CD4-positive, alpha-beta T cell treated with Interferon alpha-2 for 1 hour (primary cell): ENCODE data around the gene DDC.

Experiments used
- DNase-seq, 2 donors: peaks; one replicate each; pipeline ENCODE4 v3.0.0-alpha.2; 2020 to 2022

DDC gene

DNA sequence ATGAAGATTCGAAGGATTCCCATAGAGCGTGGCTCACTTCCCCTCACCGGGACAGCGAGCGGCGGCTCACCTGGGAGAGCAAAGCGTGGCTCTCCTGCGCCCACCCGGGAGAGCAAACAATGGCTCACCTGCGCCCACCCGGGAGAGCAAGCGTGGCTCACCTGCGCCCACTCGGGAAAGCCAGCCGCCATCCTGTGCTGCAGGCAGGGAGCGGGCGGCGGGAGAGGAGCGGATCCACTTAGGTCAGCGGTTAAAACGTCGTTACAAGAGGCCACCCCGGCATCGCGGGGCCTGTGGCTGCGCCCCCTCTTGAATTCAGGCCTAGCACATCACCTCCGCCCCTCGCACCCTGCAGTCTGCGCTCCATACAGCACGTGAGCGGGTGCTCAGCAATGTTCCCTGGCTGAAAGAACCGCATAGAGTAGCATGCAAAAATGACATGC lies 114.6 kb downstream of the DDC start:
- DNase-seq = peak in 1 of 2 donors; percentile 33

DNA sequence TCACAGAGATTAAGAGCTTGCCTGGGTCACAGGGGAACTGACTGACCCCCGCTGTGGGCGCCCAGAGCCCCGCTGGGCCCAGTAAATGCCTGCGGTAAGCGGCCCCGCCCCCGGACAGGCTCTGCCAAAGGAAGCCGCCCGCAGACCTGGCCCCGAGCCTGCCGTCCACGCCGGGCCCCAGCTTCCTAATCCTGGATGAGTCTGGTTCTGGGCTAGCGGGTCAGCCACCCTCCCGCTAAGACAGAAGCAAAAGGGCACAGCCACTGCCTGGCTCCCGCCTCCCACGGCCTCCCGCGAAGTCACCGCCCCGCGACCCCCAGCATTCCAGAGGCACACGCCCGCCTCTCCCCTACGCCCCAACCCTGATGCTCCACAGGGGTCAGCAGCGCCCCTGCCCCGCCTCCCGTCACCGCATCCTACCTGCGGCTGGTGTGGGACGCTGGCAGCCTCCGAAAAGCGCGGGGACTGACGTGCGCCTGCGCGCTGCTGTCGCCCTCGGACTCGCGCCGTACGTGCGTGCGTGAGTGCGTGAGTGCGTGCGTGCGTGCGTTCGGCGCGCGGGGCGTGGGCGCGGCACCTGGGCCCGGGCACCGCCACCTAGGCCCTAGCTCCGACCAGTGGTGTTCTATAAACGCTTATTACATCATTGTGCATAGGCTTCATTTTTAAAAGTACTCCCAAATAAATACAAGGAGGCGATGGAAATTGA lies 115.2 kb downstream of the DDC start, which contains the start of gene FIGNL1:
TSS of gene FIGNL1 (minus strand) at position 470 of the 709 bp plus-strand sequence. CDS start 3,063 bp downstream, outside the sequence.
- peak; percentile 76 to 78 for DNase-seq

DNA sequence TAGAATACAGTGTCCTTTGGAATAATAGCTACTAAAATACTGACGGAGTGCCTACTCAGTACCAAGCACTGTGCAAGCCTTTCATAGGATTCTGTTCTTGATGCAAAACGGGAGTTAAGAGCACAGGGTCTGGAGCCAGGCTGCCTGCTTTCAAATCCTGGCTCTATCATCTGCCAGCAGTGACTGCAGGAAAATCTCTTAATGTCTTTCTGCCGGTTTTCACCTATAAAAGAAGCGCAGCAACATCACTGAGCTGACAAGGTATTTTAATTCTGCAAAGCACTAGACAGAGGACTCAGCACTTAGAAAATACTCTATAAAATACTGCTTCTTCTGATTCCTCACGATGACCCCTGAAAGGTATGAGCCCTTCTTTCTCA lies 115.7 kb downstream of the DDC start:
- DNase-seq = no peak

DNA sequence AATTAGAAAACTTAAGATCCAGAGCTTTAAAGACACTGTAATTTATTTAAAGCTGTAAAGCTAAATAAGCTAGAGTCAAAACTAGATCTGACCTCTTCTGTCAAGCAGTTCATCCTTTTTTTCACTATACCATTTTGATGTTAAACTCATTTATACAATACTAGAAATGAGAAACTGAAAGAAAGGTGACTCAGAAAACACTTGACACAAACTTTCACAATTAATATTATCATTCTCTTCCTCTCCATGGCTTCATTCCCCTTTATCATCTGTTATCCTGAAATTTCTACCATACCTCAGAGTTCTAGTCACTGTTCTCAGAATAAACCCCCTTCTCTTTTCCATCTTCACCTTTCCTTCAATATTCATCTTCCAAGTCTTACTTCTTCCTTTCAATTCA lies 116.4 kb downstream of the DDC start:
- no peak for DNase-seq

DNA sequence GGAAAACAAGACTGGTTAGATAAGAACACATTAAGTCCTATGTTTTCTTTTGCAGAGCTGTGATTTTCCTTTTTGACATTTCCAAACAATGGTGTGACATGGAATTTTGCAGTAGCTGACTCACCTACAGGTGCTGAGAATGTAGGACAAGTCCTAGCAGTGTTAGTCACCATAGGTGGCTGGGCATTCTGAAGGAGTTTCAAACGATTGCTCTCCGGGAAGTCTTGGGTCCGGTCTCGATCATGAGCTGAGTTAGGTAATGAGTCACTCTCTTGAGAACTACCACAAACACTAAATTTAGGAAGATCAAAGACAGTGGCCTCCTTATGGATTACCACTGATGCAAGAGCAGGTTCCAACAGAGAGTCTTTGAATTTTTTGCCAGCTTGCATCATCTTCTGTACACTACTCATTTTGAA lies 118.7 kb downstream of the DDC start:
- DNase-seq = no peak

DNA sequence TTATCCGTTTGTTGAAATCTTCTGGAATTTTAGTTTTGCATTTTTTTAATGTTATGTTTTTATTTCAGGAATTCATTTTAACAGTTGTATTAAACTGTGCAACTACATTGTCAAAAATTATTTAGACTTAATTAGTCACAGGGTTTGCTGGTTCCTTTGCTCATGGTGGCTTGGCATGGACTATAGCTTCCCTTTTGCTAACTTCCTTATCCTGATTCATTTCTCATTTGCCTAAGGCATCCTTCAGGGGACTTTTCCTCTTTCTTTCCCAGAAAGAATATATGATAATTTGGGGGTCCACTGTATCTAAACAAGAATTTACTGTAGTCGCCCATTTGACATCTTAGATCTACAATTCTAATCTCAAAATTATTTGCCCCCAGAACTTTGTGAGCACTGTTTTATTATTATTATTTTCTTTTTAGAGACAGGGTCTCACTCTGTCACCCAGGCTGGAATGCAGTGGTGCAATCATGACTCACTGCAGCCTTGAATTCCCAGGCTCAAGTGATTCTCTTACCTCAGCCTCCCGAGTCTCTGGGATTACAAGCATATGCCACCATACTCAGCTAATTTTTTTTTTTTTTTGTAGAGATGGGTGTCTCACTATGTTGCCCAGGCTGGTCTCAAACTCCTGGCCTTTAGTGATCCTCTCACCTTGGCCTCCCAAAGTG lies 128.9 kb downstream of the DDC start:
- no peak for DNase-seq

DNA sequence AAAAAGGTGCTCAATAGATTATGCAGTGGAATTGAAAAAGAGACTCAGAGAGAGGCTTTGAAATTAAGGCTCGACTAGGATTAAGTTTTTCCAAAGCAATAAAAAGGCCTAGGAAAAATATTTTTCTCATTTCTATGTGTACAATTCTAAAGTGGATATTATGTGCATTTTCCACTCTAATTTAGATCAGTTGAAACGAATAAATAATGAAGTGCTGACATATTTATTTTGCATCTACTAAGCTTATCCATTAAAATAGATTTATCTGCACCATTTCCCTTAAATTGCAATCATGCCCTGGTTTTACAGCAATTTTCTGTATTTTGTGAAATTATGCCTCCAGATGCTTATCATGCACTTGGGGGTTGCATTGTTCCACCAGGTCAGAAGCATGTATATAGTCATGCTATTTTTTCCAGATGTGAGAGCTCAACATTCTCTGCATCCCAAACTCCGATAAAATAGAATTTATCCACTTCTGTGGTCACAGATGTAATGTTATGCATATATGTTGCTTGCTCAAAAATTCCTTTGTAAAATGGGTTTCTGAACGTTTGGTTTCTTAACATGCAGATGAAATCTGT lies 133.4 kb downstream of the DDC start:
- DNase-seq = no peak

DNA sequence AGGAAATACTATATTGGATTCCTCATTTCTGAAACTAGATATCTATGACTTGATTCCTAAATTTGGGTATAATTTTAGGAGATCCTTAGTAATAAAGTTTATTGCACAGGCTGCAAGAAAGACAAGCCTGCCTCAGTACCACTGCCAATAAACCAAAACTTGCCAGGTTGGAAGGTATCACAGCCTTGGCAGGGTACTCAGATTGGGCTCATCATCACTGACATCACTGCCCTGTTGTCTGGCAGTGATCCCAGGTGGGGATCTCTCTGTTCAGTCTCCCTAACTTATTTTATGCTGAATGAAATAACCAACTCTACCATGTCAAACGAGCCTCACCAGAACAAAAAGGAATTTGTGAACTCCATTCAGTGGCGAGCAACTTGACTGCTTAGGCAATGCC lies 133.9 kb downstream of the DDC start:
- DNase-seq = no peak

DNA sequence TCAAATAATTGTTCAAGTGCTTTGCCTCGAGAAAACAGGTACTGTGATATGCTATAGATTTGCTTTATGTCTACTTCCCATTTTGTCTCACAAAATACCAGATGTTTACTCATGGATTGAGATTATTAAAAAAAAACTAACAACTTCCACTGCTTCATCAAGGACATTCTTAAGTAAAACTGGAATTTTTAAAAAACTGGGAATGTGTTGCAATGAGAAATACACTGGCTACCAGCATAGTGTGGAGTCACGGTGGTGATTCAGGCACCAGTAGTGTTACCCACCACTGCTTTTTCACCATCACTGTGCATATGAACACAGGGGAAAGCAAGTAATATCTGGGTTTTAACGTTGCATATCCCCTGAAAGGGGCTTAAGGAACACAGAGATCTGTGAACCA lies 136.3 kb downstream of the DDC start:
- DNase-seq = no peak

DNA sequence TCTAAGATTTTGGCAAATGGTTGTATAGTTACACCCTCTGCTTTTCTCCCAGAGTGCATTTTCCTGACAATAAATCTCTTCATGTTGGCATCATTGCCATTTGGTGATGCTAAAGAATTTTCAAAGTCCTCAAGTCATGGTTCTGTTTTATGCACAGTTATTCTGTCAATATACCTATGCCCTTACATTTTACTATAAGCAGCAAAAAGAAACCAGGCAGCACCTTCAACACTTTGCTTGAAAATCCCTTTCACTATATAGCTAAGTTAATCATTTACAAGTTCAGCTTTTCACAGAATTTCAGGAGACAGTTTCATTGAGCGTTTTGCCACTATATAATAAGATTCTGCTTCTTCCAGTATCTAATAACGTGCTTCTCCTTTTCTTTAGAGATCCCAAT lies 137.7 kb downstream of the DDC start:
- DNase-seq = no peak

DNA sequence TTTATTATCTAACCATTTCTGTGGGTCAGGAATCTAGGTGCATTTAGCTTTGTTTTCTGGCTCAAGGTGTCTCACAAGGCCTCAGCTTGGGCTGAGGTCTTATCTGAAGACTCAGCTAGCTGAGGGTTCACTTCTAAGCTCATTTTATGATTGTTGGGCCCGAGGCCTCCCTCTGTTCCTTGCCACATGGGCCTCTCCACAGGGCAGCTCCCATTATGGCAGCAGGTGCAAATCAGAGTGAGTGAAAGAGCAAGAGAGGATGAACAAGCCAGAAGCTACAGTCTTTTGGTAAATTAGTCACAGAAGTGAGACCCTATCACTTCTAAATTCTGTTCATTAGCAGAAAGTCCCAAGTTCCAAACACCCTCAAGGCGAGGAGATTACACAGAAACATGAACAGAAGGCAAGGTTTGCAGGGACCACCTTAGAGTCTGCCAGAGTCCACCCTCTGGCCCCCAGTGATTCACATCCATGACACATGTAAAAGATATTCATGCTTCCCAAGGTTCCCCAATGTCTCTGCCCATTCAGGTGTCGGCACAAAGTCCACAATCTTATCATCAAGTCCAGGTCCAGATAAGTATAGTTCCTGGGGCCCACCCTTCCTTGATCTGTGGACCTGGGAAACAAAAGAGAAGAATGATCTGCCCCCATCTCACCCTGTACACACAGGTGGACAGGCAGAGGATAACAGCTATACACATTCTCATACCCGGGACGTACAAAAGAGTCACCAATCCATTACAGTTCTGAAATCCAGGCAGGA lies 138.7 kb downstream of the DDC start:
- no peak for DNase-seq

DNA sequence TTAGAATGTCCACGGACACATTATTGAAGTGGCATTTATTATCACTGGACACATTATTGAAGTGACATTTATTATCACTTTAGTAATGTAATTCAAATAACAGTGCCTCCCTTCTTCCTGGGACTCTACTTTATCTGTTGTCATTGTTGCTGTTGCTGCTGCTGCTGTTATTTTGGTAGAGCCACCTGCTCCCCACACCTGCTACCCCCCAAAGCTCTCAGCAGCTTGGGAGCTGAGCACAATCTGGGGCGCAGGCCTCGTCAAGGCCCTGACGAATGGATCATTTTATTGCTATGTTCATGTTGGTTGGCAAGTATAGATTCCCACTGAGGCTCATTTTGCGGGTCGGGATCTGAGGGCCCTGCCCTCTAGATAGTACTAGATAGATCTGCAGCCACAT lies 139.9 kb downstream of the DDC start:
- DNase-seq = no peak

DNA sequence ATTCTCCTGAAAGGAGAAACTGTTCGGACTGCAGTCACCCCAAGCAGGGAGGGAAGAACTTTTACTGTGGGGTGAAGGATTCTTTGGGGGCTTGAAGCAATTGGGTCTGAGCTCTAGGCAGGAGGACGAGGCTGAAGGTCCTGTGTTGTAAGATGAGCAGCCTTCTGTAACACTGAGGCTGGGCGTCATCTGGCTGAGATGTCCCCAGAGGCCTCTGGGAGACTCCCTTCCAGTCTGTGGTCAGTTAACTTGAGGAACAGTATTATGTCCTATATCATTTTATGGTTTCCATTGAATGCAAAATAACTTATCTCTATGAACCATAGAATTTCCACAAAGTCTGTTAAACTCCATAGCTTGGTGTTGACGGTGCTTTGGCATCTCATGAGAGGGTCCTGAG lies 141.3 kb downstream of the DDC start:
- DNase-seq = no peak

DNA sequence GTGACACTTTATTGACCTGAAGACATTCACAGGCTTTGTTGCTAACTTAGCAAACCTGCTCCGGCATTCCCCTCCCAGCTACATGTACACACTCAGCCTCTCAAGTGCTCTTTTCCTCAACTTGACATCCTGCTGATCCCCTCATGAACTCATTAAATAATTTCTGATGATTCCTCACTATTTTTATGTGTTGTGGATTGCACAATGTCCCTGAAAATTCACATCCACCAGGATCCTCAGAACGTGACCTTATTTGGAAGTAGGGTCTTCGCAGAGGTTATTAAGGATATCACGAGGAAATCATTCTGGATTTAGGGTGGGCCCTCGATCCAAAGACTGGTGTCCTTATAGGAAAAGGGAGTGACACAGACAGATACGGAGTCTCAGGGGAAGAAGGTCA lies 142.3 kb downstream of the DDC start:
- DNase-seq = no peak

DNA sequence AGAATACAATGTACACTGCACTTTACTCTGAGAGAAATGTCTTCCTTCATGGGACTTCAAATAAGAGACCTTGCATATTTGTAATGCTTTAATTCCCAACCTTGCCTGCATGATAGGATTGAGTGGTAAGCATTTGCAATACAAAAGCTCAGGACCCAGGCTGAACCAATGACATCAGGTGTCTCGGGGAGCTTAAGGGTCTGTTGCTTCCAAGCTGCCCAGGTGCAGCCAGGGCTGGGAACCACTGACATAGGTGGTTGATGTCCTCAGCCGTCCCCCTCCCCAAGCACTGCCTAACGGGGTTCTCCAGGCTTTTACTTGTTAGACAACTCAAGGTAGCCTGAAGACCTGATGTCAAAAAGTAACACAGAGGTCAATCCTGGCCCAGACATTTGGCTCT lies 144.2 kb downstream of the DDC start:
- DNase-seq = no peak

DNA sequence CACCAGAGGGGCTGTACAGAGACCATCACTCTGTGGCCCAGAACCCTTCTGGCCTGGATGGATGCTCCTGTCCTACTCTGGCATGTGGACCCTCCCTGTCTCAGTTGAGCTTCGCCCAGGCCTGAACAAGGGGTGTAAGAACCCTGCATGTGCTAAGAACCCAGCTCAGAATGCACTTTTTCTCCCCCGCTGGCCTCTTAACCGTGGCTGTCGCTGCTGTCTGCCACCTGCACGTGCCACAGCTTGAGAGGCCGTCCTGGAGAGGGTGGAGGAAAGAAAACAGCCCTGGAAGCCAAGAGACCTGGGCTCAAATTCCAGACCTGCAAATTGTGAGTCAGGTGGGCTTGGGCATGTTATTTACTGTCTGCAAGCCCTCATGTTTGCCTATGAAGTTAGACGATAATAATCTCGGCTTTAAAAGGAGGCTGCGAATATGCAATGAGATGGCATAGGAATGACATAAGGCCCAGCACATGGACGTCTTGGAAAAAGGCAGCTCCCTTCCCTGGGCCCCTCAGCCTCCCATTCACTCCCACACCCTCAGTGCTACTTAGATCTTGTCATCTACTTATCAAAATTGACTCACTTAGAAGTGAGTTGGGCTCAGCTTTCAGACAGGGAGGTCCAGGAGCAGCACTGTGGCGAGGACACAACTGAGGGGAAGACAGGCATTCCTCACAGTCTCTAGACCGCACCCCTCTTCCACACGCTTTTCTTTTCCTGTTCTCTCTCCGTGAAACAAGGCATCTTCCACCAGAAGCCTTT lies 146.5 kb downstream of the DDC start:
- no peak for DNase-seq

DNA sequence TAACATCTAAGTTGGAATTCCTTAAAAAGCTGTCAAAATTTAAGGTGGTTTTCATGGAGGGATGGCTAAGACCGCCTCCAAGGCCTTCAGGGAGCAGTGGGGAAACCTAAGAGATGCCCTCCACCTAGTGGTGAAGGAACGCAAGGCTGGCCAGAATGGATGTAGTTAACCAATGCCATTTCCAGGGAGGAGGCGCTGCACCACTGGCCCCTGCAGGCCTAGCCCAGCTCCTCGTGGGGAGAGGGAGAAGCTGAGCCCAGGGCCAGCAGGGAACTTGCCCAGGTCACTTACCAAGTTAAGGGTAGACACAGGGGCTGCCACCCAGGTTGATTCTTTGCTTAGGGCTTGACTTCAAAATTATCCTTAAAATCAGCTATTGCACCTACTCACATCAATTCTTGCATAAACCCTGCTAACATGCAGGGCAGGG lies 147.1 kb downstream of the DDC start:
- peak; percentile 75 to 82 for DNase-seq

DNA sequence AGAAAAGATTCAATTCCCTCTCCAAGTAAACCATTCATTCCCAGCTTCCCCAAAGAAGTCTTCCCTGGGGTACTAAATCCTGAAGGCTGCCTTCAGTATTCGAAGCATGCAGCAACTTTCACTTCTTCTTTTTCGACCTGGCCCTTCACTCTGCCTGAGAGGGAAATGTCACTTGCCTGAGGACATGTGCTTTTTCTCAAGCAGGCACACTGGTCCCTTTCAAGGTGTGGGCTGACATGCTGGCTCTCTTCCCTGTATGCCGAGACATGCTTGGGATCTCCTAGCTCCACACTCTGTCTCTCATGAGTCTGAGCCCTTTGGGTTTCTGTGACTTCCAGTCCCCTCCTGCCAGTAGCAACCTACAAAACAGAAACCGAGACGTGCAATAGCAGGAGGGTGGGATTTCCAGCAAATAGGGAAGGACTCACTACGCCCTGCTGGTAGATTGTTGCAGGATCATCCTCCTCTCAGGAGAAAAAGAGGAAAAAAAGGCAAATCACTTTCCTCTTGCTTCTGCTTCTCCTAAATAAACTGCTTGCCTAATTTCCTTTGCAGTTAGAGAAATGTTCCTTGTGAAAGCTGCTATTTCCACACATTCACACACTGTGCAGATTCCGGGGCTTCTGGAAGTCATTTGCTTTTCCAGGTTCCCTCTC lies 148.6 kb downstream of the DDC start:
- DNase-seq = peak in 1 of 2 donors; percentile 40

DNA sequence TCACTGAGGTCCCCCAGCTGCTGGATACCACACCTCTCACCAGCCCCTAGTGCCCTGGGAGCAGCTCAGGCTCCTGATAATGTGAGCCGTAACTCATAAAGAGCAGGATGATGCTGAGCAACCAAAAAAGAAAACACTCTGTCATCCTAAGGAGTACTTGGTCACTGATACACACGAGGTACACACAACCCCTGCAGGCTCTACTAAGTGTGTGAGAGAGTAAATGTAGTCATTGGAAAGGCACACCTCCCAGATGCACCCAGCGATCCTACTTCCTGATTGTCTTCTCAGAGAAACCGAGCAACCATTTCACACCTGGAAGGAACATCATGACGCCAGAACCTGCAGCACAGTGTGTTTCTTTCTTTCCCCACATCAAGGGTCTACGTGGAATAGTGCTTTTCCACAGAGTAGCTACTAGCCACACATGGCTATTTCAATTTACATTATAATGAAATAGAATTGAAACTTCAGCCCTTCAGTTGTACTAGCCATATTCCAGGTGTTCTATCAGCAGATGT lies 149.3 kb downstream of the DDC start:
- no peak for DNase-seq

DNA sequence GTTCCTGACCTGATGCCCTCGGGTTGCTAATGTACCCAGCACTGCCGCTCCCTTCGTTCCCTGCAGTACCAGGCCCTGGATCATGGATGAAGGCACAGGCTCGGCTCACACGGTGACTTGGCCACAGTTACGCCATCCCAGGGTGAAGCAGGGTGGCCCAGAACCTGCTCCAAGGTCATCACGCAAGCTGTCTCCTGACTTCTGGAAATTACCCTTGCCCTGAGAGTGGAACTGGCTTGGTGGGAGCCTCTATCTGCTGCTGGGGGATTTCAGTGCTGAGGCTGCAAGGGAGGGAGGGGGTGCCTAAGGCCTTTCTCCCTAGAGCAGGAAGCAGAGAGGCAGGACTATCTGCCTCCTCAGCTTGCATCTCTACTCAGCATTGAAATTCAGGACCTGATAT lies 151.6 kb downstream of the DDC start:
- DNase-seq = no peak

DNA sequence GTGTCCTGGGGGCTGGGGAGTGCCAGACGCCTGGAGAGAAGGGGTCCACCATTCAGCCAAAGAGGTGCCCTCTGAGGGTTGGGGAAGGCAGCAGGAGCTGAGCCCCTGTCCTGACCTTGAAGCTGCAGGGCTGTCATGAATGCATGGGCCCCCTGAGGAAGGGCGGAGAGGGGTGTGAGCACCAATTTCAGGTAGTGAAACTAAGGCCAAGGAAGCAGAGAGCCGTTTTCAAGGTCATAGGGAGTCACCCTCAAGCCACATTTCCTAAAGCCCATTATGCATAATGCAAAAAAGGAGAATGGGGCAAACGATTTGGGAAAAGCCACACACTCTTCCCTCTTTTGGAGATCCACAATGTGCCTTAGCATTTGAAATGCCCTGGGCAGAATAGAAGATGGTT lies 152.2 kb downstream of the DDC start:
- peak in 1 of 2 donors; percentile 18 for DNase-seq

DNA sequence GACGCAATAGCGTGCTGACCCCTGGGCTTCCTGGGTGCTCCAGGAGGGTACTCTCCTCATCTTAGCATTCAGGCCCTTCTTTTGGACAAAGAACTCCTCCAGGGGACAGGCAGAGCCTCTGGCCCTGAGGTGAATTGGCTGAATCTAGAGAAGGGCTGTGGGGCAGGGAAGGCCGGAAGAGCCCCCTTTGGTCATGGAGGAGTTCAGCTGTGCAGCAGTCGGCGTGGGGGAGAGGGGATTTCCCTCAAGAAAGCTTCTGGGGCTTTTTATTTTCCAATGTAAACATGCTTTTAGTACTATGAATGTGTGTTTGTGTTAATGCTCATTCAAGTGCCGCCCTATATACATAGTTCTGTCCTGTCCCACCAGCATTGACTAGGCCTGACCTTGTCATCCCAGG lies 153.9 kb downstream of the DDC start:
- DNase-seq = no peak
